KOPT-K1 (cell line): ENCODE results near the gene LRRIQ3.

Experiments used
- H3K27ac ChIP-seq: fragments of 200-600 bp; sonication (generic); 2 replicates; pipeline ENCODE4 v1.5.1; 2016; ENCODE audit warnings: antibody characterized with exemption, mild to moderate bottlenecking, low read depth, low read length; ENCODE audit not compliant: poor library complexity, severe bottlenecking
- H3K36me3 ChIP-seq: fragments of 200-600 bp; sonication (generic); 2 replicates; pipeline ENCODE4 v1.5.1; 2017; ENCODE audit warnings: antibody characterized with exemption, mild to moderate bottlenecking, low read length, moderate library complexity; ENCODE audit not compliant: insufficient read depth
- H3K9me3 ChIP-seq: fragments of 200-600 bp; sonication (generic); 2 replicates; pipeline ENCODE4 v1.5.1; 2017; ENCODE audit warnings: antibody characterized with exemption, low read length, mild to moderate bottlenecking; ENCODE audit not compliant: insufficient read depth, poor library complexity, severe bottlenecking

Gene LRRIQ3

DNA sequence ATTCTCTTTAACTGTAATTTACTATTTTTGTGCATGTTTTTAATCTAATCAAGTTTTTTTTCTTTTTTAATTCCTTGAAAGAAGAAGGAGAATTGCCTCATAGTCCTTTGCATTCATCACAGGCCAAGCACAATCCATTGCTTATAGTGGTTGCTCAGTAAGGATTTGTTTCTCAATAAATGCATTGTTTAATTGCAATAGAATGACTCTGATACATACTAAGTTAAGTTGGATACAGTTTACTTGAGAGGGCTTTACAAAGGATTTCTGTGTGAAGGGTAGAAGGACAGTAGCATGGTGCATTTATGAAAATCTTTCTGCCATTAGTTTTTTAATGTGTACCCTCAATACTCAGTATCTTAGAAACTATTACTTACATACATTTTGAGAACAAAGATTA, 186.2 kb downstream of the LRRIQ3 start:
- Histone ChIP-seq H3K27ac (no peak overlapping the region), H3K36me3 (no peaks in the 10 kb centered on the region), H3K9me3 (no peaks in the 10 kb centered on the region)

- Histone ChIP-seq H3K27ac (peak overlapping the region; percentile 59), H3K9me3 (no peaks in the 10 kb centered on the region), H3K36me3 (no peaks in the 10 kb centered on the region)
Observed at GRCh38 chr1:74010206-74010605, 187.8 kb downstream of the LRRIQ3 start.

DNA sequence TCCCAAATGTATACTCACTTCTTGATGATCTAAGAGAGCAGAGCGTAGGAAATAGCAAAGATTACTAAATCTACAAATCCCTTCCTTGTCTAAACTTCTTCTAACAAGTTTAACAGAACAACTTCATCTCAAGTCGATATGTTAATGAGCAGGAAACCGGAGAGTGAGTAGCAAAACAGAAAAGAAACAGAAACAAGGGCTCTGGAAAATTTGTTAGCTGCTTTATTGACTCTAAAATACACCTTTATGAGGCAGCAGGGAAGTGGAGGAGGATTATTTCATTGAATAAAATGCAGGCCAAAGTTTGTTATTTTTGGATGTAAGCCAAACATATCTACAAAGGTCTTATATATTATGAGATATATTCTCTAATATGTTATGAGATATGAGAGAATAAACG, 192.4 kb downstream of the LRRIQ3 start:
- no peak overlapping the region for H3K27ac ChIP-seq
- no peaks in the 10 kb centered on the region for H3K36me3 ChIP-seq

GRCh38 chr1:74003806-74004205, 194.2 kb downstream of the LRRIQ3 start:
- H3K36me3 ChIP-seq = no peaks in the 10 kb centered on the region
- no peak overlapping the region for H3K27ac ChIP-seq
- H3K9me3 ChIP-seq = no peaks in the 10 kb centered on the region

More for the DNA sequence above, 192.4 kb downstream of the LRRIQ3 start:
- H3K9me3 ChIP-seq = no peaks in the 10 kb centered on the region

GRCh38 chr1:73998348-73998959, 199.5 kb downstream of the LRRIQ3 start:
- Histone ChIP-seq H3K9me3 (no peaks in the 10 kb centered on the region), H3K36me3 (no peaks in the 10 kb centered on the region), H3K27ac (no peak overlapping the region)

DNA sequence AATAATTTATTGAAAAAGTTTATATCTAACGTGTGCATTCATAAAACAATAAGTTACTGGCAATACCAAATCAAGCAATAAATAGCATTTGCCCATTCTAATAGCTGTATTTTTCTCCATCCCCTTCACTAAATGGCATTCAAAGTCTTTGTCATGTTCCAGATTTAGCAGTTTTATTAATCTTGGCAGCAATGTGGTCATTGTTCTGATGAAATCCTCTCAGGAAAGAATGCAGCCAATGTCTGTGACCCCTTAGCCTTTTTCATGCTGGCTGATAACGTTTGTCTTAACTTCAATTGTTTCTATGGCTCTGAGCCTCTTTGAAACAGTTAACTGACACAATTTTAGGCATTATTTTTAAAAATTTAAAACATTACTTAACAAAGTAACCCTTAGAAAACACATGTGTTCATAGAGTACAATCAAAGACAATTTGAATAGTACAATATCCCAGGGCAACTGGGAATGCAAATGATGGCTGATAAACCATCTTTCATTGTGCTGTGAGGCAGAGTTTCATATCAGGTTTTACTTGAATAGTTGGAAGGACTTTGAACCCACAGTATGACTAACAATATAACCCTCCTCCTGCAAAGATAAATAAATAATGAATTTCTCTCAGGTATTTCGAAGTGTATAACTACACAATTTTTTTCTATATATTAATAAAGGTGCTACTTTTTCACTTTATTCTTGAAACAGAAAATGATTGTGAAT, 217.5 kb downstream of the LRRIQ3 start:
- no peaks in the 10 kb centered on the region for H3K36me3 ChIP-seq
- no peaks in the 10 kb centered on the region for H3K9me3 ChIP-seq
- no peak overlapping the region for H3K27ac ChIP-seq

GRCh38 chr1:73979684-73980083, 218.3 kb downstream of the LRRIQ3 start:
- H3K27ac ChIP-seq = no peak overlapping the region
- no peaks in the 10 kb centered on the region for H3K36me3 ChIP-seq
- no peaks in the 10 kb centered on the region for H3K9me3 ChIP-seq

DNA sequence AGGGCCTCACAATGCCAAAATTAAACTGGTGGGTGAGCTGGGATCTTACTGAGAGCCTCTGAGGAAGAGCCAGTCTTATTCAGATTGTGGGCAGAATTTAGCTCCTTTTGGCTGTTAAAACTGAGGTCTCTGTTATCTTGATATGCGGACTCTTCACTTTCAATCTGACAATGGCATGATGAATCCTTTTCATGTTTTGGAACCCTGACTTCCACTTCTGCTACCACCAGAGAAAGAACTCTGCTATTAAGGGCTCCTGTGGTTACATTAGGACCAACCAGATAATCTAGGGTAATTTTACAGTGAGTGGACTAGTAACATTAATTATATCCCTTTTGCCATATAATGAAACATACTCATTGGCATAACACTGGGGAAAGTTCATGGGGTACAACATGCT, 219.0 kb downstream of the LRRIQ3 start:
- Histone ChIP-seq H3K27ac (no peak overlapping the region), H3K36me3 (no peaks in the 10 kb centered on the region), H3K9me3 (no peaks in the 10 kb centered on the region)
